H9 (cell line): Measurements from ENCODE around the gene INO80B. TPM values are rescaled to one million over a fixed set of nuclear protein-coding genes. Genes with fewer than 3 reads are reported as not detected.

Experiments used
- DNase-seq: peaks from one replicate; pipeline ENCODE4 v3.0.0-alpha.2; 2017
- H2AFZ ChIP-seq: one replicate; pipeline ENCODE4 v1.6.1; 2013; ENCODE audit warnings: mild to moderate bottlenecking, low read length, control low read depth, moderate library complexity
- H2AK5ac ChIP-seq: 2 replicates; pipeline ENCODE4 v1.6.1; 2013; ENCODE audit warnings: low read length, control low read depth, mixed read lengths; ENCODE audit not compliant: insufficient read length
- H2BK120ac ChIP-seq: one replicate; pipeline ENCODE4 v1.6.1; 2013; ENCODE audit warnings: low read depth, mild to moderate bottlenecking, low read length, control low read depth, inconsistent platforms; ENCODE audit not compliant: poor library complexity, severe bottlenecking
- H2BK12ac ChIP-seq: 2 replicates; pipeline ENCODE4 v1.6.1; 2013; ENCODE audit warnings: low read length, control low read depth, mixed read lengths, low read depth; ENCODE audit not compliant: insufficient read length
- H2BK15ac ChIP-seq: 2 replicates; pipeline ENCODE4 v1.6.1; 2013; ENCODE audit warnings: low read depth, low read length, control low read depth
- H2BK20ac ChIP-seq: one replicate; pipeline ENCODE4 v1.6.1; 2013; ENCODE audit warnings: low read depth, mild to moderate bottlenecking, low read length, control low read depth, inconsistent platforms; ENCODE audit not compliant: poor library complexity, severe bottlenecking
- H2BK5ac ChIP-seq: 2 replicates; pipeline ENCODE4 v1.6.1; 2013; ENCODE audit warnings: low read length, control low read depth, mixed read lengths; ENCODE audit not compliant: insufficient read length
- H3K14ac ChIP-seq: 2 replicates; pipeline ENCODE4 v1.6.1; 2013; ENCODE audit warnings: low read length, control low read depth; ENCODE audit not compliant: insufficient read depth
- H3K18ac ChIP-seq: 2 replicates; pipeline ENCODE4 v1.6.1; 2013; ENCODE audit warnings: low read depth, mild to moderate bottlenecking, mixed read lengths, low read length, control low read depth; ENCODE audit not compliant: insufficient read length
- H3K23ac ChIP-seq: 2 replicates; pipeline ENCODE4 v1.6.1; 2013; ENCODE audit warnings: low read length, control low read depth, mixed read lengths, low read depth; ENCODE audit not compliant: insufficient read length
- H3K23me2 ChIP-seq: 2 replicates; pipeline ENCODE4 v1.6.1; 2013; ENCODE audit warnings: low read depth, mild to moderate bottlenecking, mixed read lengths, low read length, control low read depth; ENCODE audit not compliant: insufficient read length, poor library complexity, severe bottlenecking
- H3K27ac ChIP-seq: 2 replicates; pipeline ENCODE4 v1.5.1; 2013; ENCODE audit warnings: low read length, control low read depth, mixed read lengths, low read depth; ENCODE audit not compliant: insufficient read length
- H3K27me3 ChIP-seq: 2 replicates; pipeline ENCODE4 v1.6.1; 2013; ENCODE audit warnings: low read length, control low read depth, inconsistent platforms; ENCODE audit not compliant: insufficient read depth
- H3K4ac ChIP-seq: 2 replicates; pipeline ENCODE4 v1.6.1; 2013; ENCODE audit warnings: low read depth, mild to moderate bottlenecking, control low read depth, inconsistent platforms, low read length, moderate library complexity
- H3K4me1 ChIP-seq: 2 replicates; pipeline ENCODE4 v1.6.1; 2013; ENCODE audit warnings: low read length, control low read depth, inconsistent platforms; ENCODE audit not compliant: insufficient read depth
- H3K4me2 ChIP-seq: 2 replicates; pipeline ENCODE4 v1.6.1; 2013; ENCODE audit warnings: low read length, control low read depth, mixed read lengths; ENCODE audit not compliant: insufficient read length, insufficient read depth
- H3K56ac ChIP-seq: 2 replicates; pipeline ENCODE4 v1.6.1; 2013; ENCODE audit warnings: low read depth, mild to moderate bottlenecking, mixed read lengths, low read length, control low read depth; ENCODE audit not compliant: insufficient read length
- H3K79me1 ChIP-seq: 2 replicates; pipeline ENCODE4 v1.6.1; 2013; ENCODE audit warnings: low read depth, mild to moderate bottlenecking, moderate library complexity, low read length, control low read depth, inconsistent platforms; ENCODE audit not compliant: insufficient read depth, poor library complexity, severe bottlenecking
- H3K79me2 ChIP-seq: 2 replicates; pipeline ENCODE4 v1.6.1; 2013; ENCODE audit warnings: low read length, control low read depth, inconsistent platforms; ENCODE audit not compliant: insufficient read depth
- H3K9ac ChIP-seq: 2 replicates; pipeline ENCODE4 v1.6.1; 2013; ENCODE audit warnings: low read length, control low read depth, mixed read lengths; ENCODE audit not compliant: insufficient read length; ENCODE audit errors: extremely low read depth
- H3K9me3 ChIP-seq: one replicate; pipeline ENCODE4 v1.6.1; 2013; ENCODE audit warnings: low read depth, low read length, inconsistent platforms; ENCODE audit not compliant: control insufficient read depth
- H3T11ph ChIP-seq: one replicate; pipeline ENCODE4 v1.6.1; 2013; ENCODE audit warnings: mild to moderate bottlenecking, low read length, control low read depth, inconsistent platforms
- H4K20me1 ChIP-seq: one replicate; pipeline ENCODE4 v1.6.1; 2013; ENCODE audit not compliant: control insufficient read depth, insufficient read length, insufficient read depth
- H4K5ac ChIP-seq: 2 replicates; pipeline ENCODE4 v1.6.1; 2013; ENCODE audit warnings: low read depth, mild to moderate bottlenecking, mixed read lengths, low read length, control low read depth; ENCODE audit not compliant: insufficient read length
- H4K8ac ChIP-seq: replicated peaks from 2 replicates; pipeline ENCODE4 v1.6.1; 2013; ENCODE audit warnings: low read length, control low read depth, mixed read lengths, low read depth; ENCODE audit not compliant: insufficient read length
- H4K91ac ChIP-seq: 2 replicates; pipeline ENCODE4 v1.6.1; 2013; ENCODE audit warnings: low read depth, mild to moderate bottlenecking, moderate library complexity, mixed read lengths, low read length, control low read depth; ENCODE audit not compliant: insufficient read length
- H3K27ac Mint-ChIP-seq, 3 experiments: 2 replicates in 2 of 3; 3 replicates in 1 of 3; pipeline ENCODE4 v1.8.0; 2020 to 2021; ENCODE audit warnings: mixed read lengths in 3 of 3, mild to moderate bottlenecking in 1 of 3, moderate library complexity in 1 of 3
- H3K27me3 Mint-ChIP-seq: 2 replicates; pipeline ENCODE4 v1.8.0; 2021; ENCODE audit warnings: low read depth, mild to moderate bottlenecking, moderate library complexity, mixed read lengths
- H3K36me3 Mint-ChIP-seq, 3 experiments: 2 replicates in 2 of 3; 3 replicates in 1 of 3; pipeline ENCODE4 v1.8.0; 2020 to 2021; ENCODE audit warnings: low read depth in 3 of 3, mixed read lengths in 3 of 3; ENCODE audit not compliant: insufficient read depth in 1 of 3
- H3K4me1 Mint-ChIP-seq, 2 experiments: 2 replicates each; pipeline ENCODE4 v1.8.0; 2020; ENCODE audit warnings: mixed read lengths in 2 of 2
- H3K4me3 Mint-ChIP-seq, 2 experiments: 2 replicates in 1 of 2; 3 replicates in 1 of 2; pipeline ENCODE4 v1.8.0; 2020 to 2021; ENCODE audit warnings: mild to moderate bottlenecking in 2 of 2, mixed read lengths in 2 of 2, moderate library complexity in 1 of 2
- H3K9me3 Mint-ChIP-seq, 2 experiments: 2 replicates in 1 of 2; 3 replicates in 1 of 2; pipeline ENCODE4 v1.8.0; 2020; ENCODE audit warnings: mild to moderate bottlenecking in 2 of 2, mixed read lengths in 2 of 2, moderate library complexity in 1 of 2
- WGBS: extraction: QIAGEN DNeasy Blood & Tissue Kit; methylation state at CpG from one replicate; pipeline ENCODE4 v1.1.7; 2013; ENCODE audit warnings: missing lambda C conversion rate, low lambda C conversion rate, mixed read lengths; ENCODE audit not compliant: insufficient read length; ENCODE audit errors: extremely low coverage; 5-methylcytosine and 5-hydroxymethylcytosine counted together
- long read RNA-seq: library from polyadenylated mRNA; unstranded; transcript quantifications from one replicate; pipeline ENCODE4 v2.0.0, GENCODE V29; 2020
- total RNA-seq: library from RNA; stranded (reverse); gene quantifications from 2 replicates; pipeline ENCODE4 v1.2.1, GENCODE V29; 2021
- TF ChIP-seq, protein P1 (sequence below): fragments of 200-600 bp; sonication (generic); conservative IDR thresholded peaks from 3 replicates; pipeline ENCODE4 v1.8.0; 2021; ENCODE audit warnings: antibody characterized with exemption, mild to moderate bottlenecking

Gene INO80B
- 17.6 and 22.6 TPM in 2 replicates for total RNA-seq
- long read RNA-seq: 0 reads

GRCh38 chr2:74454654-74455511 lies at the start of gene INO80B:
Gene INO80B, plus strand, starts transcription at chr2:74455087. Its CDS starts 30 bp downstream, at chr2:74455117.
- Mint-ChIP-seq H3K36me3 (peaks cover under 1 to 7% (median under 1%) of the 10 kb centered on the region in 3 experiments; a peak in 4 of 7 replicates), H3K4me1 (peaks cover 30 to 34% of the 10 kb centered on the region in 2 experiments), H3K27me3 (peaks cover 3% of the 10 kb centered on the region; the same call in 1 of the 2 replicates), H3K9me3 (no peaks in the 10 kb centered on the region), H3K27ac (peak within 1 kb of the TSS; percentile 82 to 97 (median 97)), H3K4me3 (peak within 1 kb of the TSS; percentile 96 to 97)
- peaks cover 2% of the 10 kb centered on the region for H4K20me1 ChIP-seq
- WGBS: no CpG with 5 or more reads among the region's 40 CpGs
- no peaks in the 10 kb centered on the region for H3K79me1 ChIP-seq
- no peak within 1 kb of the TSS for H2BK12ac ChIP-seq
- H3K27ac ChIP-seq: no peak within 1 kb of the TSS
- H2AK5ac ChIP-seq: no peak within 1 kb of the TSS
- no peaks in the 10 kb centered on the region for H3K79me2 ChIP-seq
- H4K5ac ChIP-seq: no peak within 1 kb of the TSS
- H3K4me1 ChIP-seq: peaks cover 2% of the 10 kb centered on the region; the same call in 1 of the 2 replicates
- H2AFZ ChIP-seq: peak within 1 kb of the TSS; percentile 95
- H2BK15ac ChIP-seq: no peak within 1 kb of the TSS
- no peak within 1 kb of the TSS for H2BK120ac ChIP-seq
- no peak within 1 kb of the TSS for H2BK5ac ChIP-seq
- TF ChIP-seq, protein P1, sequence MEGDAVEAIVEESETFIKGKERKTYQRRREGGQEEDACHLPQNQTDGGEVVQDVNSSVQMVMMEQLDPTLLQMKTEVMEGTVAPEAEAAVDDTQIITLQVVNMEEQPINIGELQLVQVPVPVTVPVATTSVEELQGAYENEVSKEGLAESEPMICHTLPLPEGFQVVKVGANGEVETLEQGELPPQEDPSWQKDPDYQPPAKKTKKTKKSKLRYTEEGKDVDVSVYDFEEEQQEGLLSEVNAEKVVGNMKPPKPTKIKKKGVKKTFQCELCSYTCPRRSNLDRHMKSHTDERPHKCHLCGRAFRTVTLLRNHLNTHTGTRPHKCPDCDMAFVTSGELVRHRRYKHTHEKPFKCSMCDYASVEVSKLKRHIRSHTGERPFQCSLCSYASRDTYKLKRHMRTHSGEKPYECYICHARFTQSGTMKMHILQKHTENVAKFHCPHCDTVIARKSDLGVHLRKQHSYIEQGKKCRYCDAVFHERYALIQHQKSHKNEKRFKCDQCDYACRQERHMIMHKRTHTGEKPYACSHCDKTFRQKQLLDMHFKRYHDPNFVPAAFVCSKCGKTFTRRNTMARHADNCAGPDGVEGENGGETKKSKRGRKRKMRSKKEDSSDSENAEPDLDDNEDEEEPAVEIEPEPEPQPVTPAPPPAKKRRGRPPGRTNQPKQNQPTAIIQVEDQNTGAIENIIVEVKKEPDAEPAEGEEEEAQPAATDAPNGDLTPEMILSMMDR: no peak
- H3K14ac ChIP-seq: no peak within 1 kb of the TSS
- H3K23ac ChIP-seq: no peak within 1 kb of the TSS
- H4K91ac ChIP-seq: no peak within 1 kb of the TSS
- no peak within 1 kb of the TSS for H3K56ac ChIP-seq
- H3K4me2 ChIP-seq: peak within 1 kb of the TSS; percentile 82
- no peaks in the 10 kb centered on the region for H3K27me3 ChIP-seq
- peak; percentile 94 for DNase-seq
- H4K8ac ChIP-seq: no peak within 1 kb of the TSS
- H2BK20ac ChIP-seq: no peak within 1 kb of the TSS
- peaks cover 18% of the 10 kb centered on the region for H3K23me2 ChIP-seq
- no peak within 1 kb of the TSS for H3K4ac ChIP-seq
- H3T11ph ChIP-seq: no peak within 1 kb of the TSS
- peak within 1 kb of the TSS; percentile 62 for H3K9ac ChIP-seq
- H3K9me3 ChIP-seq: no peaks in the 10 kb centered on the region
- peak within 1 kb of the TSS; percentile 55 for H3K18ac ChIP-seq
